NCI-H82 treated with DMSO at 0.1 percent for 48 hours (cell line): ENCODE measurements around the gene ARAP2.

Experiments used
- DNase-seq: peaks from one replicate; lab custom pipeline; 2025; ENCODE audit not compliant: unreplicated experiment; lab: John Stamatoyannopoulos, UW

The ARAP2 gene

GRCh38 chr4:36218121-36218520 is 26.2 kb downstream of the ARAP2 start:
- DNase-seq, result no peak

GRCh38 chr4:36215627-36216026 is 28.7 kb downstream of the ARAP2 start:
- DNase-seq, result no peak

GRCh38 chr4:36214735-36215485 is 29.4 kb downstream of the ARAP2 start:
- no peak for DNase-seq

- no peak for DNase-seq
These were observed 30.3 kb downstream of the ARAP2 start for GRCh38 chr4:36213977-36214376.

GRCh38 chr4:36211084-36211483 is 33.2 kb downstream of the ARAP2 start:
- no peak for DNase-seq

- DNase-seq, result no peak
These were observed 34.2 kb downstream of the ARAP2 start for GRCh38 chr4:36209941-36210649.

GRCh38 chr4:36208893-36209473 is 35.3 kb downstream of the ARAP2 start:
- DNase-seq, result no peak

GRCh38 chr4:36207831-36208520 is 36.3 kb downstream of the ARAP2 start:
- no peak for DNase-seq

GRCh38 chr4:36207367-36207766 is 36.9 kb downstream of the ARAP2 start:
- DNase-seq, result no peak

GRCh38 chr4:36206603-36207311 is 37.6 kb downstream of the ARAP2 start:
- no peak for DNase-seq

- DNase-seq, result no peak
These were observed 38.3 kb downstream of the ARAP2 start for GRCh38 chr4:36206012-36206411.

GRCh38 chr4:36198861-36199260 is 45.5 kb downstream of the ARAP2 start:
- no peak for DNase-seq

GRCh38 chr4:36198068-36198808 is 46.1 kb downstream of the ARAP2 start:
- DNase-seq, result no peak

- no peak for DNase-seq
These were observed 46.8 kb downstream of the ARAP2 start for GRCh38 chr4:36197501-36197900.

- no peak for DNase-seq
These were observed 48.0 kb downstream of the ARAP2 start for GRCh38 chr4:36196145-36196913.

GRCh38 chr4:36192922-36193321 is 51.4 kb downstream of the ARAP2 start:
- DNase-seq, result no peak

- no peak for DNase-seq
These were observed 54.6 kb downstream of the ARAP2 start for GRCh38 chr4:36189511-36190226.

- no peak for DNase-seq
These were observed 56.5 kb downstream of the ARAP2 start for GRCh38 chr4:36187723-36188333.
